ENCODE results near the gene JAG2.
A peak's percentile ranks its signal among the peaks of the same experiment; 100 is the strongest.

JAG2 gene

DNA sequence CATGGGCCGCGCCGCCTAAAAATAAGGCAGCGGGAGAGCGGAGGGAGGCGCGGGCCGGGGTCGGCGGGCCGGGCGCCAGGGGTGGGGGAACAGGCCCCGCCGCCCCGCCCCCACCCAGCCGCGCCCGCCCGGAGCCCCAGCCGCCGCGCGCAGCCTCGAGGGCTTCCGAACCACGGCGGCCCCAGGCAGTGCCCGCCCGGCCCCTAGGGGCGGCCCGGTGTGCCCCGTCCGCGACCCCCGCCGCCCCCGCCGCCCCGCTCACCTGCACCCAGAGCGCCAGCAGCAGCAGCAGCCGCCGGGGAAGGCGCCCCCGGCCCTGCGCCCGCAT is 519 bp downstream of the JAG2 start:
- no peak overlapping the region for H3K4me3 ChIP-seq (ENCODE audit: low read length)
- peaks cover 4% of the 10 kb centered on the region for H3K4me1 ChIP-seq (ENCODE audit: control insufficient read depth, insufficient read depth, low read length)
- H3K27me3 ChIP-seq (ENCODE audit: control insufficient read depth, insufficient read depth, low read length): peaks cover 38% of the 10 kb centered on the region
- H3K9ac ChIP-seq (ENCODE audit: low read depth, low read length): no peak overlapping the region
- no peaks in the 10 kb centered on the region for H3K36me3 ChIP-seq (ENCODE audit: insufficient read depth, low read length)
- no peaks in the 10 kb centered on the region for H3K9me3 ChIP-seq (replicated peaks; ENCODE audit: low read length)
- peak overlapping the region; percentile 65 for H3K4me2 ChIP-seq (ENCODE audit: low read length)

DNA sequence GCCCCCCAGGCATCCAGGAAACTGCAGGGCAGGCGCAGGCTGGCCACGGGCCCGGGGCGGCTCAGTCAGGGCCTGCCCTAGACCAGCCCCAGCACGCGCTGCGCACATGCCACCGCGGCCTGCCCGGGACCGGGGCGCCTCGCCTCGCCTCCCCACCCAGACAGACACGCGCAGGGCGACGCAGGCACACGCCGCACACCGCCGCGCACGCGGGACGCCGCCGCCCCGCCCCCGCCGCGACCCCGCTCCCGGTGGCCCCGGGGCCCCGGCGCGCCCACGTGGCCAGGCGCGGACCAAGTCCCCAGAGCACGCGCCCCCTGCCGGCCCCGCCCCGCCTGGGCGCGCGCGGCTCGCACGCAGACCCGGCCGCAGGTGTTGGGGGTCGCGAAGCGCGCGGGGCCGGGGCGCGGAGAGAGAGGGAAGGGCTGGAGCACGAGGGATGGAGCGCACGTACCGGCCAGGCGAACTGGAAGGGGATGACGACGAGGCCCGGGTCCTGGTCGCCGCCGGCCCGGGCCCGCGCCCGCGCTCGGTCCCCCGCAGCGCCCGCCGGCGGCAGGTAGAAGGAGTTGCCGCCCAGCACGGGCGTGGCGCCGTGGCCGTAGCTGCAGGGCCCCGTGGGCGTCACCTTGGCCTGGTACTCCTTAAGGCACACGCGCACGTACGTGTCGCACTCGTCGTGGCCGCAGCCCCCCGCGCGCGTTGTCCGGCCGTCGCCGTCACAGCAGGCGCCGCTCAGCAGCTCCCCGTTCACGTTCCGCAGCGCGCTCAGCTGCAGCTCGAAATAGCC is 1.1 kb downstream of the JAG2 start:
- Histone ChIP-seq H3K9me3 (replicated peaks; ENCODE audit: low read length) (no peaks in the 10 kb centered on the region), H3K36me3 (ENCODE audit: insufficient read depth, low read length) (no peaks in the 10 kb centered on the region), H3K9ac (ENCODE audit: low read depth, low read length) (no peak overlapping the region), H3K4me2 (ENCODE audit: low read length) (peak overlapping the region; percentile 65), H3K4me1 (ENCODE audit: control insufficient read depth, insufficient read depth, low read length) (peaks cover 4% of the 10 kb centered on the region), H3K4me3 (ENCODE audit: low read length) (no peak overlapping the region), H3K27me3 (ENCODE audit: control insufficient read depth, insufficient read depth, low read length) (peaks cover 38% of the 10 kb centered on the region)

DNA sequence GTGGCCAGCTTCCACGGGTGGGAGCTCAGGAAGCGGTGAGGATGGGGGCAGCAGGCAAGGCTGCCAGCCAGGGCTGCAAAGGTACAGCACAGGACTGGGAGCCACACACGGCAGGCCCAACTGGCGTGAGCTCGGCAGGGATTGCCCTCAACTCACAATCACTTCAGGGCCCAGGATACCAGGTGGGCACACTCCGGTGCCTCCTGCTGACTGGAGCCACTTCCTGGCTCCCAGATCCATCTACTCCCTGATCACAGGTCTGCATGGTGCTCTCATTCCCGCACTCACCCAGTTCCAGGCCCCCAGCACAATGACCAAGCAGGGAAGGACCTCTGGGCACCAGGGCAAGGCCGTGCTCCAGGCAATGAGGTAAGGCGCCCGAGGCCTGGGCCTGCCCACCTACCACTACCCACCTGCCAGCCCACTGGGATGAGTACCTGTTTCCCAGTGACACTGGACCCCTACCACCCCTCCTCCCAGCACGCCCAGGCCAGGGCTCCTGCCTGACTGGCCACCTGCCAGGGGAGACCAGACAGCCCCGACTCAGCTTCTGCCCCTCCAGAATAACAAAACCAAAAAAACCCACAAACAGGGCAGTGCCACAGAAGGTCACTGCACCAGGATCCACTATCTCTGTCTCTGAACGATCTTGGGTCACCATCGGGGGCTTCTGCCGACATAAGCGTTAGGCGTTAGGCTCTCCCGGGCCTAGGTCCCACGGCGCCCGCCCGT is 1.8 kb downstream of the JAG2 start:
- Histone ChIP-seq H3K4me2 (ENCODE audit: low read length) (no peak overlapping the region), H3K27me3 (ENCODE audit: control insufficient read depth, insufficient read depth, low read length) (peaks cover 37% of the 10 kb centered on the region), H3K36me3 (ENCODE audit: insufficient read depth, low read length) (no peaks in the 10 kb centered on the region), H3K4me1 (ENCODE audit: control insufficient read depth, insufficient read depth, low read length) (peaks cover 4% of the 10 kb centered on the region), H3K9me3 (replicated peaks; ENCODE audit: low read length) (no peaks in the 10 kb centered on the region), H3K9ac (ENCODE audit: low read depth, low read length) (no peak overlapping the region), H3K4me3 (ENCODE audit: low read length) (no peak overlapping the region)

DNA sequence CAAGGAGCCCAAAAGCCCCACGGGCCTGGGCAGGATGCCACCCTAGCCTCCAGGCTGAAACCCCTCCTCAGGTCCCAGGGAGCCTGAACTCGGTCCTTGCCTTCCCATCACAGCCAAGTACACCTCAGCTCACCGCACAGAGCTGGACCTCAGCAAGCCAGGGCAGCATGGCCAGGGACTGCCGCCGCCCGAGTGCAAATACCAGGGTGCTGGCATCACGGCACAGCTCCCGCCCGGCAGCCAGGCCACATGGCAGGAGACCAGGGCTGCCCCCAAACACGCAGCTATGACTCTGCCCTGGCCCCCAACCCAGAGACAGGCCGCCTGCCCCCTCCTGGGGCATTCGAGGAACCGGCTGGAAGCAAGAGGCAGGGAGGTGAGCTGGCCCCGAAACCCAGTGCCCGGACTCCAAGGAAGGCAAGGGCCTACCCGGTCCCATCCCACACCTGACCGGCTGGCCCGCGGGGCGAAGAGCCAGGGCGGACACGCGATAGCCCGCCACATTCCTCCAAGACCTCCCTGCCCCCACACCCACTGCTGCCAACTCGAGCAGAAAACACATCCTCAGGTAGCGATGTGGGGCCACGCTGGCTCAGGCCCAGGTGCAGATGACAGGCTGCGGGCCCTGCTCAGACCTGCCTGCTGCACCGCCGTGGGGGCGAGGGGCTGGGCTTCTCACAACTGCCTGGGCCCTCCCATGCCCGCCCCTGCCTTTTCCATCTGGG is 2.7 kb downstream of the JAG2 start:
- peaks cover 4% of the 10 kb centered on the region for H3K4me1 ChIP-seq (ENCODE audit: control insufficient read depth, insufficient read depth, low read length)
- H3K27me3 ChIP-seq (ENCODE audit: control insufficient read depth, insufficient read depth, low read length): peaks cover 28% of the 10 kb centered on the region
- H3K9ac ChIP-seq (ENCODE audit: low read depth, low read length): no peak overlapping the region
- no peaks in the 10 kb centered on the region for H3K36me3 ChIP-seq (ENCODE audit: insufficient read depth, low read length)
- H3K9me3 ChIP-seq (replicated peaks; ENCODE audit: low read length): no peaks in the 10 kb centered on the region
- no peak overlapping the region for H3K4me3 ChIP-seq (ENCODE audit: low read length)
- H3K4me2 ChIP-seq (ENCODE audit: low read length): no peak overlapping the region

DNA sequence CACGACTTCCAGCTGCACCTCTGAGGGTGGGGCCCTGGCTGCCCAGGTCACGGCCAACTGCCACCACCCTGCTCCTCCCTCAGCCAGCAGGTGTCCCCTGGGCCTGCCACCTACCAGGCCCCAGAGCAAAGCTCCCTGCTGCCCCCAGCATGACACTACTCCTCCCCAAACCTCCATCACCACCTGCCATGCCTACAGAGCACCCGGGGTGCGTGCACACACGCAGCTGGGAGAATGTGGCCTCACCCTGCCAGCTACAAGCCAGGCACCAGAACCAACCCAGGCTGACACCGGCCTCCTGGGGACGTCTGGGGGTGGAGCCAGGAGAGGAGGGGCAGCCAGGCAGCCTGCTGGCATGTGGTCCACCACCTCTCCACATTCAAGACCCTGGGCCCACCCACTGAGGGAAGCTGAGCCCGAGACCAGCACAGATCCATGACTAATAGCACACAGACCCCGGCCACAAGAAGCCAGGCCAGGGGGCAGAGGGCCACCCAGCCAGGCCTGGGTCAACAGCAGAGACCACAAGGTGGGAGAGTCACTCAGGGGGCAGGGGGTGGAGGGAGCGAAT is 3.4 kb downstream of the JAG2 start:
- peaks cover 21% of the 10 kb centered on the region for H3K27me3 ChIP-seq (ENCODE audit: control insufficient read depth, insufficient read depth, low read length)
- H3K4me3 ChIP-seq (ENCODE audit: low read length): no peak overlapping the region
- H3K4me2 ChIP-seq (ENCODE audit: low read length): no peak overlapping the region
- peaks cover 4% of the 10 kb centered on the region for H3K4me1 ChIP-seq (ENCODE audit: control insufficient read depth, insufficient read depth, low read length)
- H3K9ac ChIP-seq (ENCODE audit: low read depth, low read length): no peak overlapping the region
- no peaks in the 10 kb centered on the region for H3K36me3 ChIP-seq (ENCODE audit: insufficient read depth, low read length)
- H3K9me3 ChIP-seq (replicated peaks; ENCODE audit: low read length): no peaks in the 10 kb centered on the region

DNA sequence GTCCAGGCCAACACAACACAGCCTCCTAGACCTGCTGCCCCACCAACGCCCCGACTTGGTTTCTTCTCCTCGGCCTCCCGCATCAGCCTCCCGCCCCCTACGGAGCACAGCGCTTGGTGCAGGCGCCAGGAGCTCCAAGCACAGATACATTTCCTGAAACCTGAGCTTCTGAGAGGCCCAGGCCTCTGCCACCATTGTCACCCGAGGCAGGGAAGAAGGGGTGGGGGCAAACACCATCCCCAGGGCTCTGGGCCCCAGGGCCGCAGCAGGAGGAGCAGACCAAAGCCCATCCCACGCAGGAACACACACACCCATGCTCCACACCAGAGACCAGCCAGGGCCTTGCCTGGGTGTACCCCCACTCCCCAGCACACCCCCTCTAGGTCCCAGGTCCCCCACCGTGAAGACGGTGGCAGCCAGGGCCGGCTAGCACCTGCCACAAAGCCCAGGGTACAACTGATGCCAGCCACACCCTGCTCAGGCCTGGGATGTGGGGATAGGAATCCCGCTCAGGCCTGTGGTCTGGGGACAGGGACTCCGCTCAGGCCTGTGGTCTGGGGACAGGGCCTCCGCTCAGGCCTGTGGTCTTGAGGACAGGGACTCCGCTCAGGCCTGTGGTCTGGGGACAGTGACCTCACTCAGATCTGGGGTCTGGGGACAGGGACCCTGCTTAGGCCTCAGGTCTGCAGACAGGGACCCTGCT is 5.4 kb downstream of the JAG2 start:
- H3K9me3 ChIP-seq (replicated peaks; ENCODE audit: low read length): no peaks in the 10 kb centered on the region
- no peak overlapping the region for H3K4me2 ChIP-seq (ENCODE audit: low read length)
- no peak overlapping the region for H3K9ac ChIP-seq (ENCODE audit: low read depth, low read length)
- H3K27me3 ChIP-seq (ENCODE audit: control insufficient read depth, insufficient read depth, low read length): peaks cover 9% of the 10 kb centered on the region
- H3K4me1 ChIP-seq (ENCODE audit: control insufficient read depth, insufficient read depth, low read length): peaks cover 4% of the 10 kb centered on the region
- no peak overlapping the region for H3K4me3 ChIP-seq (ENCODE audit: low read length)
- H3K36me3 ChIP-seq (ENCODE audit: insufficient read depth, low read length): no peaks in the 10 kb centered on the region

DNA sequence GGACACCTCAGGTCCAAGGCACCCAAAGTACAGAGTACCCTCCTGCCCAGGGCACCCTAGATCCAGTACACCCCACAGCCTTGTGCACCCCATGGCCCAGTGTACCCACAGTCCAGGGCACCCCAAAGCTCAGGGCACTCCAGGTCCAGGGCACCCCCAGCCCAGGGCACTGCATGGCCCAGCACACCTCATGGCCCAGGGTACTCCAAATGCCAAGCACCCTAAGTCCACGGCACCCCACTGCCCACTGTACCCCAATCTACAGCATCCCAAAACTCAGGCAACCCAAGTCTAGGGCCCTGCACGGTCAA is 6.0 kb downstream of the JAG2 start:
- H3K9me3 ChIP-seq (replicated peaks; ENCODE audit: low read length): no peaks in the 10 kb centered on the region
- no peak overlapping the region for H3K4me2 ChIP-seq (ENCODE audit: low read length)
- peaks cover 6% of the 10 kb centered on the region for H3K27me3 ChIP-seq (ENCODE audit: control insufficient read depth, insufficient read depth, low read length)
- no peaks in the 10 kb centered on the region for H3K36me3 ChIP-seq (ENCODE audit: insufficient read depth, low read length)
- H3K9ac ChIP-seq (ENCODE audit: low read depth, low read length): no peak overlapping the region
- H3K4me3 ChIP-seq (ENCODE audit: low read length): no peak overlapping the region
- peaks cover 2% of the 10 kb centered on the region for H3K4me1 ChIP-seq (ENCODE audit: control insufficient read depth, insufficient read depth, low read length)

DNA sequence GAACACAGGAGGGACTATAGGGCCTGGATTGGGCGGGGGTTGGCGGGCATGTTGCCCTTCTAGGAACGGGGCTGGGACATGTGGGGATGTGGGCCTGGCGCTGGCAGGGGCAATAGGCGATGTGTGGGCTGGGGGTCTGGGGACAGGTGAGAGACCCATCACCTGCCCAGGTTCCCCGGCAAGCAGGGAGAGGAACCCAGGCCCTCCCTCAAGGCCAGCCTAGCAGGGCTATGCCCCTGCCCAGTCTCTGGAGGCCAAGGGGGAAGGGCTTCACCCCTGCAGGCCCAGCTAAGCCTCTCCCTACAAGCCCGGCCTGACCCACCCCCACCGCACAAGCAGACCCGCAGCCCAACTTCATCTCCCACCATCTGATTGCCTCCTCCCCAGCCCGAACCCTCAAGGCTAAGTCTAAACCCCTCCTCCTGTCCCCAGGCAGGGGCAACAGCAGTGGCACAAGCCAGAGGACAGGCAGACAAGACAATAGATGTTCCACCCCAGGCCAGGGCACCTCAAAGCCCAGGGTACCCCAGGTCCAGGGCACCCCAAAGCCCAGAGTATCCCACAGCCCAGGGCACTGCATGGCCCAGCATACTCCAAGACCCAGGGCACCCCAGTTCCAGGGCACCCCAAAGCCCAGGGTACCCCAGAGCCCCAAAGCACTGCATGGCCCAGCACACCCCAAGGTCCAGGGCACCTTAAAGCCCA is 6.5 kb downstream of the JAG2 start:
- H3K4me1 ChIP-seq (ENCODE audit: control insufficient read depth, insufficient read depth, low read length): no peaks in the 10 kb centered on the region
- no peak overlapping the region for H3K9ac ChIP-seq (ENCODE audit: low read depth, low read length)
- no peaks in the 10 kb centered on the region for H3K36me3 ChIP-seq (ENCODE audit: insufficient read depth, low read length)
- H3K4me2 ChIP-seq (ENCODE audit: low read length): no peak overlapping the region
- H3K27me3 ChIP-seq (ENCODE audit: control insufficient read depth, insufficient read depth, low read length): peaks cover 10% of the 10 kb centered on the region
- no peaks in the 10 kb centered on the region for H3K9me3 ChIP-seq (replicated peaks; ENCODE audit: low read length)
- H3K4me3 ChIP-seq (ENCODE audit: low read length): no peak overlapping the region

DNA sequence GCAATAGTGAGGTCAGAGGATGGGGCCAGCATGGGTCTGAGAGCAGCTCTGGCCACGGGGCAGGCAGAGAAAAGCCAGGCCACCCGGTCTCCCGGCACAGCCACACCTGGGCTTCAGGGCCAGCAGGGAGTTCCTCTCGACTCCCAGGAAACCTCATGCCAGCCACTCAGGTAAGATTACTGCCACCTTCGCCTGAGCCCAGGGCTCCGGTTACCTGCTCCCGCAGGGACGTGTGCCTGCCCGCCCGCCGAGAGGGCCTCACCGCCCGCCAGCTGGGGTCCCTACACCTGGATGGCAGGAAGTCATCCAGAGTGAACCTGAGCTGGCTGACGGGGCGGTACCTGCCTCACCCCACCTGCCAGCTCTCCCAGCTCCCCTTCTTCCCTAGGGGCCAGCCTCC is 7.3 kb downstream of the JAG2 start:
- H3K9me3 ChIP-seq (replicated peaks; ENCODE audit: low read length): no peaks in the 10 kb centered on the region
- no peak overlapping the region for H3K4me3 ChIP-seq (ENCODE audit: low read length)
- H3K9ac ChIP-seq (ENCODE audit: low read depth, low read length): no peak overlapping the region
- peaks cover 5% of the 10 kb centered on the region for H3K27me3 ChIP-seq (ENCODE audit: control insufficient read depth, insufficient read depth, low read length)
- H3K4me1 ChIP-seq (ENCODE audit: control insufficient read depth, insufficient read depth, low read length): no peaks in the 10 kb centered on the region
- no peaks in the 10 kb centered on the region for H3K36me3 ChIP-seq (ENCODE audit: insufficient read depth, low read length)
- no peak overlapping the region for H3K4me2 ChIP-seq (ENCODE audit: low read length)

DNA sequence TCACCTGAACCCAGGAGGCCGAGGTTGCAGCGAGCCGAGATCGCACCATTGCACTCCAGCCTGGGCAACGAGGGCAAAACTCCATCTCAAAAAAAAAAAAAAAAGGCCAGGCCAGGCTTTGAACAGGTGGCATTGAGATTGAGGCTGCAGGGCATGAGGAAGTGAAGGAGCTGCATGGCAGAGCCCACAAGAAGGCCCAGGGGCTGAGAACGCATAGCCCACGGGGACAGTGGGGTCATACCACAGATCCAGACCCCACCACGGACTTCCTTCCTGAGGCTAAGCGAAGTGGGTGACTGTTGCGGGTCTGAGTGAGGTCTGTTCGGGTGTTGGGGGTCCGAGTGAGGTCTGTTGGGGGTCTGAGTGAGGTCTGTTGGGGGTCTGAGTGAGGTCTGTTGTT is 7.8 kb downstream of the JAG2 start:
- no peak overlapping the region for H3K9ac ChIP-seq (ENCODE audit: low read depth, low read length)
- H3K9me3 ChIP-seq (replicated peaks; ENCODE audit: low read length): no peaks in the 10 kb centered on the region
- H3K4me2 ChIP-seq (ENCODE audit: low read length): no peak overlapping the region
- no peaks in the 10 kb centered on the region for H3K36me3 ChIP-seq (ENCODE audit: insufficient read depth, low read length)
- H3K4me1 ChIP-seq (ENCODE audit: control insufficient read depth, insufficient read depth, low read length): no peaks in the 10 kb centered on the region
- no peak overlapping the region for H3K4me3 ChIP-seq (ENCODE audit: low read length)
- peaks cover 5% of the 10 kb centered on the region for H3K27me3 ChIP-seq (ENCODE audit: control insufficient read depth, insufficient read depth, low read length)

DNA sequence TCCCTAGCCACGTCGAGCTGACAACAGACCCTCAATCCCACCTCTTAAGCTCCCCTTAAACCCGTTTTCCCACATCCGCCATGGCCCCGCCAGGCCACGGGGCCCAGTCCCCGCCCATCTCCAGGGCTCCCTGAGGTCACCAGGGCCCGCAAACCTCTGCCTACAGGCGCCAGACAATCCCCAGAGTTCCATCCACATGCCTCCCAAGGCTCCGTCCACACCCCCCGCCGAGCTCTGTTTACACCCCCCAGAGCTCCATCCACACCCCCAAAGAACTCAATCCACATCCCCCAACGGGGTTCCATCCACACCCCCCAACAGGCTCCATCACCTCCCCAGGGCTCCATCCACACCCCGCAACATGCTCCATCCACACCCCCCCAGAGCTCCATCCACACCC is 9.2 kb downstream of the JAG2 start:
- H3K9me3 ChIP-seq (replicated peaks; ENCODE audit: low read length): no peaks in the 10 kb centered on the region
- H3K27me3 ChIP-seq (ENCODE audit: control insufficient read depth, insufficient read depth, low read length): peaks cover 5% of the 10 kb centered on the region
- no peak overlapping the region for H3K4me3 ChIP-seq (ENCODE audit: low read length)
- H3K4me1 ChIP-seq (ENCODE audit: control insufficient read depth, insufficient read depth, low read length): no peaks in the 10 kb centered on the region
- no peak overlapping the region for H3K9ac ChIP-seq (ENCODE audit: low read depth, low read length)
- no peak overlapping the region for H3K4me2 ChIP-seq (ENCODE audit: low read length)
- no peaks in the 10 kb centered on the region for H3K36me3 ChIP-seq (ENCODE audit: insufficient read depth, low read length)
